ENCODE measurements around the gene CMSS1.

The CMSS1 gene

GRCh38 chr3:99925584-99926230, 108.0 kb downstream of the CMSS1 start:
- H3K4me1 ChIP-seq (ENCODE audit: control insufficient read depth, insufficient read depth, low read length) = 0 out of 2 replicates have a peak, but pooled peaks cover 4% of the 10 kb centered on the region
- no peak overlapping the region for H3K4me3 ChIP-seq (ENCODE audit: low read depth, low read length)
- H3K36me3 ChIP-seq (ENCODE audit: control insufficient read depth in 2 of 2, insufficient read depth in 1 of 2, low read length in 2 of 2) = no peaks in the 10 kb centered on the region
- POLR2A ChIA-PET = no interaction called here
- CTCF ChIA-PET = interaction anchor here (1.4 kb wide), 1 partner anchor 328 kb away, joined by 3 read pairs; no protein-coding TSS in a partner anchor
- no peaks in the 10 kb centered on the region for H3K9me3 ChIP-seq (ENCODE audit: control insufficient read depth, insufficient read depth, low read depth, low read length)
- H3K27ac ChIP-seq (ENCODE audit: extremely low read depth, low read depth, low read length) = no peak overlapping the region
- TF ChIP-seq OSR2 (tag by site-specific recombination; IDR thresholded peaks at IDR 0.05) = peak; percentile 88
- peak; percentile 41; the same call in 1 of the 2 replicates for TF ChIP-seq ZNF394 (tag by site-specific recombination; IDR thresholded peaks at IDR 0.05; ENCODE audit: borderline replicate concordance)
- TF ChIP-seq ZNF571 (tag by site-specific recombination; IDR thresholded peaks at IDR 0.05) = no peak
- TF ChIP-seq HOXD13 (CRISPR knock-in tag; IDR thresholded peaks at IDR 0.05; ENCODE audit: borderline replicate concordance) = no peak
- peak; percentile 19; the same call in 1 of the 2 replicates for TF ChIP-seq SP7 (tag by site-specific recombination; IDR thresholded peaks at IDR 0.05)
- TF ChIP-seq AEBP2 (tag by site-specific recombination; IDR thresholded peaks at IDR 0.05; ENCODE audit: borderline replicate concordance) = no peak
- TF ChIP-seq ZNF600 (tag by site-specific recombination; IDR thresholded peaks at IDR 0.05) = peak; percentile 84
- no peak for TF ChIP-seq ZNF175 (tag by site-specific recombination; IDR thresholded peaks at IDR 0.05)
- peak; percentile 43; the same call in 1 of the 2 replicates for TF ChIP-seq ZIC2 (tag by site-specific recombination; IDR thresholded peaks at IDR 0.05)
- TF ChIP-seq INSM2 (tag by site-specific recombination; IDR thresholded peaks at IDR 0.05) = 0 out of 2 replicates have a peak, but pooled peaks have one; percentile 29
- TF ChIP-seq ZNF843 (tag by site-specific recombination; IDR thresholded peaks at IDR 0.05) = peak; percentile 65
- peak; percentile 74 for TF ChIP-seq ZBTB21 (tag by site-specific recombination; IDR thresholded peaks at IDR 0.05)
- TF ChIP-seq BCL6B (tag by site-specific recombination; IDR thresholded peaks at IDR 0.05) = no peak
- peak; percentile 71; the same call in 1 of the 2 replicates for TF ChIP-seq PRDM10 (tag by site-specific recombination; IDR thresholded peaks at IDR 0.05)
- no peak for TF ChIP-seq ZNF596 (tag by site-specific recombination; IDR thresholded peaks at IDR 0.05)
- TF ChIP-seq SP3 (tag by site-specific recombination; IDR thresholded peaks at IDR 0.05) = no peak
- no peak for TF ChIP-seq ZNF18 (tag by site-specific recombination; IDR thresholded peaks at IDR 0.05)
- peak; percentile 56; the same call in 1 of the 2 replicates for TF ChIP-seq IKZF3 (tag by site-specific recombination; IDR thresholded peaks at IDR 0.05)
- peak; percentile 69 for TF ChIP-seq ZNF366 (tag by site-specific recombination; conservative IDR thresholded peaks at IDR 0.05)
- TF ChIP-seq ATF2 (tag by site-specific recombination; IDR thresholded peaks at IDR 0.05; ENCODE audit: low read depth) = peak; percentile 57; the same call in 1 of the 2 replicates
- peak; percentile 22; the same call in 1 of the 2 replicates for TF ChIP-seq ZNF692 (tag by site-specific recombination; IDR thresholded peaks at IDR 0.05)
- peak; percentile 50; the same call in 1 of the 2 replicates for TF ChIP-seq ZXDB (tag by site-specific recombination; IDR thresholded peaks at IDR 0.05)
- TF ChIP-seq FEZF1 (tag by site-specific recombination; IDR thresholded peaks at IDR 0.05) = peak; percentile 44
- 0 out of 2 replicates have a peak, but pooled peaks have one; percentile 16 for TF ChIP-seq ZNF2 (tag by site-specific recombination; IDR thresholded peaks at IDR 0.05)
